ENCODE results near the gene CUEDC2. TPM values are rescaled to one million over a fixed set of nuclear protein-coding genes. Genes with fewer than 3 reads are reported as not detected.

The CUEDC2 gene
- total and polyA plus RNA-seq, 2 donors (not counting 1 experiment from before 2014, with no cell fraction given): 60.8 to 62.3 TPM

DNA sequence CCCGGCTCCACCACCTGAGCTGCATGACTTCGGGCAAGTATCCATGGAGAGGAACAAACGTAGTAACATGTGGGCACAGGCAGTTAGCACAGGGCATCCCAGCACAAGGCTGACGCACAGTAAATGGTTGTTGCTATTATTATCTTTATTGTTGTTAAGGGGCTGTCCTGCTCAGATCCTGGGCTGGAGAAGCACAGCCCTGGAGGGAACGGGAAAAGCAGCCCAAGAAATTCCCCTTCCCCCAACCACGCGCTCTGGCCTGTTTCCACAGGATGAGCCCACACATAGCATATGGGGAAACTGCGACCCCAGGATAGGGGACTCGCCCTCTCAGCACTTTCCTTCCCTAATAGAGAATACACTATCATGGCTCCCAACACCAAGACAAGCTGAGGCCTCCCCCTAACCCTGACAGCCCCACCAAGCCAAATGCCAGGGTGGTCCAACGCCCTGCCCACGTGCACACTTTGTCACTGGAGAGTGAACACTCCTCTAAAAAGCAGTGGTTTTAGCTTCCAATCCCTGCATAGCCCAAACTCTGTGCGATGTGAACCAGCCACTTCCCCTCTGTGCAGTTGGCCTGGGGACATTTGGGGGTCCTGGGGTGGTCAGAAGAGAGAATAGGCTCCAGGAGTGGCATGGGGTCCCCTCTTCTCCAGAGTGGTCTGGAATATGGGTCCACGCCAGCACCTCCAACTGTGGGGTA, 24.8 kb downstream of the CUEDC2 start:
- Histone ChIP-seq H4K20me1 (ENCODE audit: control insufficient read depth, extremely low read depth, insufficient read depth, low read length) (no peaks in the 10 kb centered on the region), H3K4me1 (ENCODE audit: control insufficient read depth, extremely low read depth, insufficient read depth, low read length) (no peaks in the 10 kb centered on the region), H3K4me3 (replicated peaks in 1 of 4; ENCODE audit: control extremely low read depth in 1 of 4, insufficient read depth in 1 of 4, low read depth in 3 of 4, low read length in 4 of 4) (no peak overlapping the region), H3K27me3 (ENCODE audit: control insufficient read depth, insufficient read depth, low read length) (peaks cover 50% of the 10 kb centered on the region), H2AFZ (ENCODE audit: low read length) (no peak overlapping the region), H3K9me3 (ENCODE audit: control insufficient read depth, insufficient read depth, low read depth, low read length) (no peaks in the 10 kb centered on the region), H3K79me2 (ENCODE audit: control insufficient read depth, insufficient read depth, low read length) (no peaks in the 10 kb centered on the region), H3K9ac (ENCODE audit: insufficient read depth, low read length) (no peak overlapping the region), H3K27ac (ENCODE audit: insufficient read depth, low read length) (no peak overlapping the region), H3K4me2 (ENCODE audit: extremely low read depth, insufficient read depth, low read length) (no peak overlapping the region), H3K36me3 (ENCODE audit: control insufficient read depth, insufficient read depth, low read length) (no peaks in the 10 kb centered on the region)
- no peak for DNase-seq (ENCODE audit: low read depth in 2 of 2)
- TF ChIP-seq, protein P1, sequence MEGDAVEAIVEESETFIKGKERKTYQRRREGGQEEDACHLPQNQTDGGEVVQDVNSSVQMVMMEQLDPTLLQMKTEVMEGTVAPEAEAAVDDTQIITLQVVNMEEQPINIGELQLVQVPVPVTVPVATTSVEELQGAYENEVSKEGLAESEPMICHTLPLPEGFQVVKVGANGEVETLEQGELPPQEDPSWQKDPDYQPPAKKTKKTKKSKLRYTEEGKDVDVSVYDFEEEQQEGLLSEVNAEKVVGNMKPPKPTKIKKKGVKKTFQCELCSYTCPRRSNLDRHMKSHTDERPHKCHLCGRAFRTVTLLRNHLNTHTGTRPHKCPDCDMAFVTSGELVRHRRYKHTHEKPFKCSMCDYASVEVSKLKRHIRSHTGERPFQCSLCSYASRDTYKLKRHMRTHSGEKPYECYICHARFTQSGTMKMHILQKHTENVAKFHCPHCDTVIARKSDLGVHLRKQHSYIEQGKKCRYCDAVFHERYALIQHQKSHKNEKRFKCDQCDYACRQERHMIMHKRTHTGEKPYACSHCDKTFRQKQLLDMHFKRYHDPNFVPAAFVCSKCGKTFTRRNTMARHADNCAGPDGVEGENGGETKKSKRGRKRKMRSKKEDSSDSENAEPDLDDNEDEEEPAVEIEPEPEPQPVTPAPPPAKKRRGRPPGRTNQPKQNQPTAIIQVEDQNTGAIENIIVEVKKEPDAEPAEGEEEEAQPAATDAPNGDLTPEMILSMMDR (conservative IDR thresholded peaks at IDR 0.05 in 1 of 2, IDR thresholded peaks at IDR 0.05 in 1 of 2; ENCODE audit: low read depth in 1 of 2, low read length in 2 of 2): no peak
- no peak for TF ChIP-seq EZH2 (IDR thresholded peaks at IDR 0.05; ENCODE audit: low read length, missing control alignments)

DNA sequence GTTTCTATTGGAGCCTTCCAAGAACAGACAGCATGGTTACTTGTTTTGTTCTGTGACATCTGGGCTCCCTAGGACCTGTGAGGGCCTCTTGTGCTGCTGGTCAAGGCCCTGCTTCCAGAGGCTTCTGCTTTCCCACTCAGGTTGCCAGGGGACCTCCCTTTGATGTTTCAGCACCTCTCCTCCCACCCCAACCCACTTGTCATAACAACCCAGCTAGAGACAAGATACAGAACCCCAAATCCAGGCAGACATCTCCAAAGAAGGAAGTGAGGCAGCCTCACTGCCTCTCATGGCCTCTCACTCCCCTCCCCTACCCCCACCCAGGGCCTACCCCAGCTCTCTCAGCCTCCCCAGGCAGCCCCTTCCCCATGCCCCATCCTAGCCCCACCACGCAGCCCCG, 25.6 kb downstream of the CUEDC2 start:
- H3K4me3 ChIP-seq (replicated peaks in 1 of 4; ENCODE audit: control extremely low read depth in 1 of 4, insufficient read depth in 1 of 4, low read depth in 3 of 4, low read length in 4 of 4): no peak overlapping the region
- no peak overlapping the region for H2AFZ ChIP-seq (ENCODE audit: low read length)
- no peaks in the 10 kb centered on the region for H4K20me1 ChIP-seq (ENCODE audit: control insufficient read depth, extremely low read depth, insufficient read depth, low read length)
- H3K79me2 ChIP-seq (ENCODE audit: control insufficient read depth, insufficient read depth, low read length): no peaks in the 10 kb centered on the region
- no peaks in the 10 kb centered on the region for H3K4me1 ChIP-seq (ENCODE audit: control insufficient read depth, extremely low read depth, insufficient read depth, low read length)
- TF ChIP-seq EZH2 (IDR thresholded peaks at IDR 0.05; ENCODE audit: low read length, missing control alignments): no peak
- TF ChIP-seq, protein P1 (conservative IDR thresholded peaks at IDR 0.05 in 1 of 2, IDR thresholded peaks at IDR 0.05 in 1 of 2; ENCODE audit: low read depth in 1 of 2, low read length in 2 of 2): no peak
- no peak overlapping the region for H3K9ac ChIP-seq (ENCODE audit: insufficient read depth, low read length)
- no peak overlapping the region for H3K4me2 ChIP-seq (ENCODE audit: extremely low read depth, insufficient read depth, low read length)
- no peak overlapping the region for H3K27ac ChIP-seq (ENCODE audit: insufficient read depth, low read length)
- no peaks in the 10 kb centered on the region for H3K36me3 ChIP-seq (ENCODE audit: control insufficient read depth, insufficient read depth, low read length)
- H3K9me3 ChIP-seq (ENCODE audit: control insufficient read depth, insufficient read depth, low read depth, low read length): no peaks in the 10 kb centered on the region
- H3K27me3 ChIP-seq (ENCODE audit: control insufficient read depth, insufficient read depth, low read length): peaks cover 43% of the 10 kb centered on the region
- no peak for DNase-seq (ENCODE audit: low read depth in 2 of 2)

DNA sequence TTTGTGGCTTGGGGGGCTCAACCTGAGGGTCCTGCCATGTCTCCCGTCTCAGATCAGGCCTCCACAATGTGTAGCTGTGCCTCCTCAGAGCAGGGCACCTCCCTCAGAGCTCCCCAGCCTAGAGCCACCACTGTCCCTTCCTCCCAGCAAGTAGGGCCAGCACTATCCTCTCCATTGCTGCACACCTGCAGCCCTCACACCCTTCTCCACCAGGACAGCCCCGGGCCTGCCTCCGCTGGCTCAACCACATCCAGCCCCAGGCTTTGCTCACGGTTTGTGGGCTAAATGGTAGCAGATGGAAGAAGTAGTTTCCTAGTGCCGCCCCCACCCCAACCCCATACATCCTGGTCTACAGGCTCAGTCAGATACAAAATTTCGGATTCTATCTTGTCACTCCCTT, 26.7 kb downstream of the CUEDC2 start:
- no peaks in the 10 kb centered on the region for H3K4me1 ChIP-seq (ENCODE audit: control insufficient read depth, extremely low read depth, insufficient read depth, low read length)
- H3K9me3 ChIP-seq (ENCODE audit: control insufficient read depth, insufficient read depth, low read depth, low read length): no peaks in the 10 kb centered on the region
- no peak for DNase-seq (ENCODE audit: low read depth in 2 of 2)
- no peak overlapping the region for H3K4me2 ChIP-seq (ENCODE audit: extremely low read depth, insufficient read depth, low read length)
- no peaks in the 10 kb centered on the region for H3K79me2 ChIP-seq (ENCODE audit: control insufficient read depth, insufficient read depth, low read length)
- peaks cover 31% of the 10 kb centered on the region for H3K27me3 ChIP-seq (ENCODE audit: control insufficient read depth, insufficient read depth, low read length)
- no peaks in the 10 kb centered on the region for H4K20me1 ChIP-seq (ENCODE audit: control insufficient read depth, extremely low read depth, insufficient read depth, low read length)
- H3K36me3 ChIP-seq (ENCODE audit: control insufficient read depth, insufficient read depth, low read length): peaks cover 2% of the 10 kb centered on the region
- no peak overlapping the region for H2AFZ ChIP-seq (ENCODE audit: low read length)
- TF ChIP-seq EZH2 (IDR thresholded peaks at IDR 0.05; ENCODE audit: low read length, missing control alignments): no peak
- TF ChIP-seq, protein P1 (conservative IDR thresholded peaks at IDR 0.05 in 1 of 2, IDR thresholded peaks at IDR 0.05 in 1 of 2; ENCODE audit: low read depth in 1 of 2, low read length in 2 of 2): no peak
- H3K27ac ChIP-seq (ENCODE audit: insufficient read depth, low read length): no peak overlapping the region
- no peak overlapping the region for H3K9ac ChIP-seq (ENCODE audit: insufficient read depth, low read length)
- H3K4me3 ChIP-seq (replicated peaks in 1 of 4; ENCODE audit: control extremely low read depth in 1 of 4, insufficient read depth in 1 of 4, low read depth in 3 of 4, low read length in 4 of 4): no peak overlapping the region

All from fibroblast of lung (primary cell).